ENCODE measurements around the gene GARNL3.

GARNL3 gene

DNA sequence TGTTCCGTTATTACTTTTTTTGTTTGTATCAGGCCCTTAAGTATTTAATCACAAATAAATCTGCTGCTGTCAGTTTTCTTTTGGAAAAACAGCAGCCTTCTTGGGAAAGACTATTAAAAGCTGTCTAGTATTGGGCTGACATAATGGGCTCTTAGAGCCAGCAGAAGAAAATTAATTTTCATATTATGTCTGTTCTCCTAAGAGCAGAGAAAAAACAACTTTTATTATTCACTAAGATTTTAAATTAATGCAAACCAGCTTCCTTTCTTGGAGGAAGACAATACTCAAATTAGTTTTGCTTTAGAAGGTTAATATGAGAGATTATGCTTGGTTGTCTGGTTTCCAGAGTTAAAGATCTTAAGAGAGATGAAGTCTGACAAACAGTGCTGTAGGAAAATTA, 30.6 kb upstream of the GARNL3 start:
- no peaks in the 10 kb centered on the region for H3K79me2 ChIP-seq (ENCODE audit: insufficient read depth, low read length)
- H3K4me3 ChIP-seq (ENCODE audit: low read length, poor library complexity, severe bottlenecking) = no peak overlapping the region
- H3K9me2 ChIP-seq (replicated peaks; ENCODE audit: low read depth, low read length) = no peaks in the 10 kb centered on the region
- no peak for TF ChIP-seq EZH2phosphoT487 (IDR thresholded peaks at IDR 0.05; ENCODE audit: borderline replicate concordance)
- TF ChIP-seq, protein P1, sequence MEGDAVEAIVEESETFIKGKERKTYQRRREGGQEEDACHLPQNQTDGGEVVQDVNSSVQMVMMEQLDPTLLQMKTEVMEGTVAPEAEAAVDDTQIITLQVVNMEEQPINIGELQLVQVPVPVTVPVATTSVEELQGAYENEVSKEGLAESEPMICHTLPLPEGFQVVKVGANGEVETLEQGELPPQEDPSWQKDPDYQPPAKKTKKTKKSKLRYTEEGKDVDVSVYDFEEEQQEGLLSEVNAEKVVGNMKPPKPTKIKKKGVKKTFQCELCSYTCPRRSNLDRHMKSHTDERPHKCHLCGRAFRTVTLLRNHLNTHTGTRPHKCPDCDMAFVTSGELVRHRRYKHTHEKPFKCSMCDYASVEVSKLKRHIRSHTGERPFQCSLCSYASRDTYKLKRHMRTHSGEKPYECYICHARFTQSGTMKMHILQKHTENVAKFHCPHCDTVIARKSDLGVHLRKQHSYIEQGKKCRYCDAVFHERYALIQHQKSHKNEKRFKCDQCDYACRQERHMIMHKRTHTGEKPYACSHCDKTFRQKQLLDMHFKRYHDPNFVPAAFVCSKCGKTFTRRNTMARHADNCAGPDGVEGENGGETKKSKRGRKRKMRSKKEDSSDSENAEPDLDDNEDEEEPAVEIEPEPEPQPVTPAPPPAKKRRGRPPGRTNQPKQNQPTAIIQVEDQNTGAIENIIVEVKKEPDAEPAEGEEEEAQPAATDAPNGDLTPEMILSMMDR (conservative IDR thresholded peaks at IDR 0.05; ENCODE audit: low read length) = no peak
- no peaks in the 10 kb centered on the region for H3F3A ChIP-seq (ENCODE audit: low read depth)
- H3K27me3 ChIP-seq (ENCODE audit: insufficient read depth, low read length, poor library complexity, severe bottlenecking) = peaks cover 8% of the 10 kb centered on the region
- H3K9ac ChIP-seq (ENCODE audit: low read depth, low read length, poor library complexity, severe bottlenecking) = no peak overlapping the region
- H3K4me1 ChIP-seq (ENCODE audit: insufficient read depth, low read length, poor library complexity, severe bottlenecking) = no peaks in the 10 kb centered on the region
- H3K36me3 ChIP-seq (ENCODE audit: insufficient read depth, low read length) = no peaks in the 10 kb centered on the region
- H3K9me3 ChIP-seq (ENCODE audit: insufficient read depth, low read depth, low read length) = no peaks in the 10 kb centered on the region
- H2AFZ ChIP-seq (ENCODE audit: low read length) = no peak overlapping the region
- H4K20me1 ChIP-seq (ENCODE audit: insufficient read depth, low read length, poor library complexity, severe bottlenecking) = no peaks in the 10 kb centered on the region
- no peak overlapping the region for H3K4me2 ChIP-seq (ENCODE audit: low read depth, low read length, poor library complexity, severe bottlenecking)

DNA sequence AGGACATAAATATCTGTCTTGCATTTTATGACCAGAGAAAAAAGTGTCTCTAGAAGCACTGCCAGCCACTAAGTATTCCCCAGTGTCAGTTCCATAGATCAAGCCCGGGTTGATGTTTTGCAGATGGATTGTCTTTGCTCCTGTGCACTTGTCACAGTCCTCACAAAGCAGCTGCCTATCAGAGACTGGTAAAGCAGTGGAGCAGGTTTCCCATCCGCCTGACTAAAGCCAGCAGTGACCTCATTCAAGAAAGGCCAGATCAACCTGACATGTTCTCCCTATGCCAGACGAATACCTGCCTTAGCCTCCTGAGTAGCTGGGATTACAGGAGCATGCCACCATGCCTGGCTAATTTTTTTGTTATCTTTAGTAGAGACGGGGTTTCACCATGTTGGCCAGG, 26.8 kb upstream of the GARNL3 start:
- H3K27me3 ChIP-seq (ENCODE audit: insufficient read depth, low read length, poor library complexity, severe bottlenecking) = peaks cover 8% of the 10 kb centered on the region
- H3F3A ChIP-seq (ENCODE audit: low read depth) = no peaks in the 10 kb centered on the region
- H3K79me2 ChIP-seq (ENCODE audit: insufficient read depth, low read length) = no peaks in the 10 kb centered on the region
- TF ChIP-seq EZH2phosphoT487 (IDR thresholded peaks at IDR 0.05; ENCODE audit: borderline replicate concordance) = no peak
- TF ChIP-seq, protein P1 (conservative IDR thresholded peaks at IDR 0.05; ENCODE audit: low read length) = no peak
- no peaks in the 10 kb centered on the region for H3K9me2 ChIP-seq (replicated peaks; ENCODE audit: low read depth, low read length)
- H2AFZ ChIP-seq (ENCODE audit: low read length) = no peak overlapping the region
- H3K36me3 ChIP-seq (ENCODE audit: insufficient read depth, low read length) = no peaks in the 10 kb centered on the region
- no peaks in the 10 kb centered on the region for H3K9me3 ChIP-seq (ENCODE audit: insufficient read depth, low read depth, low read length)
- H3K4me2 ChIP-seq (ENCODE audit: low read depth, low read length, poor library complexity, severe bottlenecking) = no peak overlapping the region
- no peak overlapping the region for H3K4me3 ChIP-seq (ENCODE audit: low read length, poor library complexity, severe bottlenecking)
- no peaks in the 10 kb centered on the region for H3K4me1 ChIP-seq (ENCODE audit: insufficient read depth, low read length, poor library complexity, severe bottlenecking)
- H4K20me1 ChIP-seq (ENCODE audit: insufficient read depth, low read length, poor library complexity, severe bottlenecking) = no peaks in the 10 kb centered on the region
- H3K9ac ChIP-seq (ENCODE audit: low read depth, low read length, poor library complexity, severe bottlenecking) = no peak overlapping the region

DNA sequence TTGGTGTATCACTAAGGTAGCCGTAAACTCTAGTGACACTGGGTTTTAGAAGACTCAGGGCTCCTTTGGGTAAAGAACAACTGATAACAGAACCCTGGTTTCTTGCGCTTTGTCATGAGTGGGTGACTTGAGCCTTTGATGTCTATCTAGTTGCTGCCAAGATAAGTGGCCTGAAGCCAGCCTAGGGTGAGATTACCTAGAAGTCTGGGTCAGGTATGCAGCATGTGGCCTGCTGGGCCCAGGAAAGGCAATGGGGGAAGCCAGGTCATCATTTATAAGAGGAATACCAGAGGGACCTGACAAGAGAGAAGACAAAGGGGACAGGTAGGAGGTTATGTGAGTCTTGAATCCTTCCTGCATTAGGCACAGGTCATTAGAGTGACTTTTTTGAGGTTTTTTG, 23.2 kb upstream of the GARNL3 start:
- no peak overlapping the region for H2AFZ ChIP-seq (ENCODE audit: low read length)
- H3K9me3 ChIP-seq (ENCODE audit: insufficient read depth, low read depth, low read length) = no peaks in the 10 kb centered on the region
- no peak overlapping the region for H3K9ac ChIP-seq (ENCODE audit: low read depth, low read length, poor library complexity, severe bottlenecking)
- no peaks in the 10 kb centered on the region for H3K4me1 ChIP-seq (ENCODE audit: insufficient read depth, low read length, poor library complexity, severe bottlenecking)
- H3K27me3 ChIP-seq (ENCODE audit: insufficient read depth, low read length, poor library complexity, severe bottlenecking) = peaks cover 8% of the 10 kb centered on the region
- H3F3A ChIP-seq (ENCODE audit: low read depth) = no peaks in the 10 kb centered on the region
- no peaks in the 10 kb centered on the region for H4K20me1 ChIP-seq (ENCODE audit: insufficient read depth, low read length, poor library complexity, severe bottlenecking)
- H3K4me3 ChIP-seq (ENCODE audit: low read length, poor library complexity, severe bottlenecking) = no peak overlapping the region
- no peaks in the 10 kb centered on the region for H3K36me3 ChIP-seq (ENCODE audit: insufficient read depth, low read length)
- H3K79me2 ChIP-seq (ENCODE audit: insufficient read depth, low read length) = no peaks in the 10 kb centered on the region
- H3K9me2 ChIP-seq (replicated peaks; ENCODE audit: low read depth, low read length) = no peaks in the 10 kb centered on the region
- no peak overlapping the region for H3K4me2 ChIP-seq (ENCODE audit: low read depth, low read length, poor library complexity, severe bottlenecking)
- TF ChIP-seq, protein P1 (conservative IDR thresholded peaks at IDR 0.05; ENCODE audit: low read length) = no peak
- TF ChIP-seq EZH2phosphoT487 (IDR thresholded peaks at IDR 0.05; ENCODE audit: borderline replicate concordance) = no peak

All from Loucy (cell line).